ENCODE measurements around the gene RNU1-1.
"Not testable (repeated sequence)": the region's sequence is repeated elsewhere in the genome, so short reads cannot be mapped to it uniquely, and the experiment has no call there.

The RNU1-1 gene

DNA sequence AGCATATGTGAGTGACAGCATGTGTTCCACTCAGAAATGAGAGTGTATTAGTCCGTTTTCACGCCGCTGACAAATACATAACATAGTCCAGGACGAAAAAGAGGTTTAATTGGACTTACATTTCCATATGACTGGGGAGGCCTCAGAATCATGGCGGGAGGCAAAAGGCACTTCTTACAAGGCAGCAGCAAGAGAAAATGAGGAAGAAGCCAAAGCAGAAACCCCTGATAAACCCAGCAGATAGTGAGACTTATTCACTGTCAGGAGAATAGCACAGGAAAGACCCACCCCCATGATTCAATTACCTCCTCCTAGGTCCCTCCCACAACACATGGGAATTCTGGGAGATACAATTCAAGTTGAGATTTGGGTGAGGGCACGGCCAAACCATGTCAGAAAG is 23.4 kb upstream of the RNU1-1 start:
- not testable (repeated sequence) for H3K9me3 ChIP-seq (ENCODE audit: insufficient read depth, low read depth, low read length); H3K4me1 ChIP-seq (ENCODE audit: insufficient read depth, low read length); H3K4me3 ChIP-seq (ENCODE audit: low read length); H3K9ac ChIP-seq (ENCODE audit: low read depth, low read length); H3K36me3 ChIP-seq (ENCODE audit: insufficient read depth, low read length); H3K27ac ChIP-seq (ENCODE audit: low read depth, low read length)
- WGBS = 59% methylated on average over 4 of the region's 6 CpGs
- peaks cover 19% of the 10 kb centered on the region for H3K27me3 ChIP-seq (ENCODE audit: insufficient read depth, low read length)

- H3K27me3 ChIP-seq (ENCODE audit: insufficient read depth, low read length) = peaks cover 19% of the 10 kb centered on the region
- H3K9ac ChIP-seq (ENCODE audit: low read depth, low read length); H3K36me3 ChIP-seq (ENCODE audit: insufficient read depth, low read length); H3K27ac ChIP-seq (ENCODE audit: low read depth, low read length); H3K4me1 ChIP-seq (ENCODE audit: insufficient read depth, low read length); H3K9me3 ChIP-seq (ENCODE audit: insufficient read depth, low read depth, low read length); H3K4me3 ChIP-seq (ENCODE audit: low read length): not testable (repeated sequence)
- WGBS = 87% methylated on average over 15 of the region's 15 CpGs
Measured at GRCh38 chr1:16536796-16537195, 22.7 kb upstream of the RNU1-1 start.

GRCh38 chr1:16535898-16536297 is 21.8 kb upstream of the RNU1-1 start:
- Histone ChIP-seq H3K4me3 (ENCODE audit: low read length) (peak overlapping the region; percentile 64), H3K27me3 (ENCODE audit: insufficient read depth, low read length) (peaks cover 23% of the 10 kb centered on the region)
- H3K27ac ChIP-seq (ENCODE audit: low read depth, low read length); H3K9ac ChIP-seq (ENCODE audit: low read depth, low read length); H3K36me3 ChIP-seq (ENCODE audit: insufficient read depth, low read length); H3K9me3 ChIP-seq (ENCODE audit: insufficient read depth, low read depth, low read length); H3K4me1 ChIP-seq (ENCODE audit: insufficient read depth, low read length): not testable (repeated sequence)
- WGBS = 15% methylated on average over 17 of the region's 22 CpGs

- peak overlapping the region; percentile 64 for H3K4me3 ChIP-seq (ENCODE audit: low read length)
- WGBS = under 1% methylated on average over 30 of the region's 34 CpGs
- H3K9ac ChIP-seq (ENCODE audit: low read depth, low read length) = not testable (repeated sequence)
Measured at GRCh38 chr1:16535487-16535886, 21.4 kb upstream of the RNU1-1 start.

GRCh38 chr1:16534829-16535456 is 20.9 kb upstream of the RNU1-1 start:
- H3K9me3 ChIP-seq (ENCODE audit: insufficient read depth, low read depth, low read length); H3K27ac ChIP-seq (ENCODE audit: low read depth, low read length); H3K9ac ChIP-seq (ENCODE audit: low read depth, low read length); H3K36me3 ChIP-seq (ENCODE audit: insufficient read depth, low read length); H3K4me1 ChIP-seq (ENCODE audit: insufficient read depth, low read length): not testable (repeated sequence)
- WGBS = under 1% methylated on average over 30 of the region's 43 CpGs
- Histone ChIP-seq H3K27me3 (ENCODE audit: insufficient read depth, low read length) (peaks cover 23% of the 10 kb centered on the region), H3K4me3 (ENCODE audit: low read length) (peak overlapping the region; percentile 64)

More at GRCh38 chr1:16535487-16535886, 21.4 kb upstream of the RNU1-1 start:
- H3K36me3 ChIP-seq (ENCODE audit: insufficient read depth, low read length); H3K9me3 ChIP-seq (ENCODE audit: insufficient read depth, low read depth, low read length); H3K4me1 ChIP-seq (ENCODE audit: insufficient read depth, low read length); H3K27ac ChIP-seq (ENCODE audit: low read depth, low read length): not testable (repeated sequence)
- peaks cover 23% of the 10 kb centered on the region for H3K27me3 ChIP-seq (ENCODE audit: insufficient read depth, low read length)

DNA sequence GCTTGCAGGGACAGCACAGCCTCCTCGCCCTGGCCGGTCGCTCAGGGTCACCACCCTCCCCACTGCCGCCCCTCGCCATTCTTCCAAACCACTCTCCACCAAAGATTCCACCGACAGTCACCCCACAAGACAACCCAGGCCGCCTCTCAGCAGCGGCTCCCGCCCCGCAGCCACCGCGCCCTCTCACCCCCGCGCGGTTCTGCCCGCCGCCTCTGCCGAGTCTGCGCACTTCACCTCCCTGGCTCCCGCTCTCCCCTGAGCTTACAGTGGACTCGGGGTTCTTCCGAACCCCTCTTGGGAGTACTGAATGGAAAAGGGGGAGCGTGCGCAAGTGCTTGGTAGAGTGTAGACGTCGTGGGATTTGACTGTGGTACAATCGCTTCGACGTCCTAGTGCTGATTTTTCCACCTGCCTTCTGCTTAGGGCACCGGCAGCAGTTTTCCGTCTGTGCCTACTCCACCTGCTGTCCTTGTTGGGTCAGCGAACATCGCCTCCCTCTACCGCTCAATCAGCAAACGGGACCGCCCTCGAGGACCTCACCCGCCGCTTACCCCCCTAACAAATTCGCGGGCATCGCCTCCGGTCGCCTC is 20.2 kb upstream of the RNU1-1 start:
- H3K36me3 ChIP-seq (ENCODE audit: insufficient read depth, low read length); H3K9me3 ChIP-seq (ENCODE audit: insufficient read depth, low read depth, low read length); H3K9ac ChIP-seq (ENCODE audit: low read depth, low read length); H3K4me1 ChIP-seq (ENCODE audit: insufficient read depth, low read length); H3K27ac ChIP-seq (ENCODE audit: low read depth, low read length): not testable (repeated sequence)
- WGBS = under 1% methylated on average over 23 of the region's 44 CpGs
- H3K27me3 ChIP-seq (ENCODE audit: insufficient read depth, low read length) = peaks cover 23% of the 10 kb centered on the region
- H3K4me3 ChIP-seq (ENCODE audit: low read length) = peak overlapping the region; percentile 64

GRCh38 chr1:16532235-16532991 is 18.3 kb upstream of the RNU1-1 start:
- not testable (repeated sequence) for H3K36me3 ChIP-seq (ENCODE audit: insufficient read depth, low read length); H3K27ac ChIP-seq (ENCODE audit: low read depth, low read length); H3K4me1 ChIP-seq (ENCODE audit: insufficient read depth, low read length); H3K9me3 ChIP-seq (ENCODE audit: insufficient read depth, low read depth, low read length); H3K9ac ChIP-seq (ENCODE audit: low read depth, low read length)
- Histone ChIP-seq H3K4me3 (ENCODE audit: low read length) (peak overlapping the region; percentile 47), H3K27me3 (ENCODE audit: insufficient read depth, low read length) (peaks cover 23% of the 10 kb centered on the region)
- 21% methylated on average over 25 of the region's 32 CpGs for WGBS

DNA sequence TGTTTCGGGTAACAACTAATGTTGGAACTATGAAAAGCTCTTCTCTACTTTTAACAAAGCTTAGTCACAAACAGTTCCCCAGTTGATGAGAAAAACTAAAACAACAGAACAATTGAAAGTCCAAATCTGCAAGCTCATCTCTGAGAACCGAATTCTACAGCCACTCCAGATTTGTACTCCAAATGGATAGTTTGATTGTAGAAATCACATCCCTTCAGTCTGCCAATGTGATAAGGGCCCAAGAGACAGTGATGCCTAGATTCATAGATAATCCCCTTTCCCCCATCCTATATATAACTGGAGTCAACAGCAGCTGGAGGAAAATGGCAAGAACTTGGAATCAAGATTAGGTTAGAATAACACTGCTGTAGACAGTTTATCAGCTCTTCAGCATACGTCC is 14.3 kb upstream of the RNU1-1 start:
- not testable (repeated sequence) for H3K4me1 ChIP-seq (ENCODE audit: insufficient read depth, low read length); H3K27ac ChIP-seq (ENCODE audit: low read depth, low read length); H3K4me3 ChIP-seq (ENCODE audit: low read length); H3K9me3 ChIP-seq (ENCODE audit: insufficient read depth, low read depth, low read length); H3K9ac ChIP-seq (ENCODE audit: low read depth, low read length); H3K27me3 ChIP-seq (ENCODE audit: insufficient read depth, low read length); H3K36me3 ChIP-seq (ENCODE audit: insufficient read depth, low read length)
- 86% methylated on average over 2 of the region's 3 CpGs for WGBS

GRCh38 chr1:16525769-16526168 is 11.7 kb upstream of the RNU1-1 start:
- not testable (repeated sequence) for H3K4me3 ChIP-seq (ENCODE audit: low read length); H3K4me1 ChIP-seq (ENCODE audit: insufficient read depth, low read length); H3K27me3 ChIP-seq (ENCODE audit: insufficient read depth, low read length); H3K9me3 ChIP-seq (ENCODE audit: insufficient read depth, low read depth, low read length); H3K27ac ChIP-seq (ENCODE audit: low read depth, low read length); H3K9ac ChIP-seq (ENCODE audit: low read depth, low read length); H3K36me3 ChIP-seq (ENCODE audit: insufficient read depth, low read length)

DNA sequence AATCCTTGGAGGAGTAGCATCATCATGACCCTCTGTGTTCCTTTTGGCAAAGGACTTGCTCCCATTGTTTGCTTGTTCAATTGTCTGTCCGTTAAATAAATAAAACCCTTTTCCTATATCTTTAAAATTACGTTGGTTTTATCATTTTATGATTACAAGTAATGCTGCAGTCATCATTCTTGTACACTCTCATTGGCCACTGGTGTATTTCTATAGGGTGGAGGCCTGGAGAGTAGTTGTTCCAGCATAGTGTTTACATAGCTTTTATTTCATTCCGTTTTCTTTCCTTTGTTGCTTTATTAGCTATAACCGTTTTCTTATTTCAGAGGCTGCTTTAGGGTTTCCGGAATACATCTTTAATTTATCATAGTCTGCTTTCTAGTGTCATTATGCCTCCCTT is 7.6 kb upstream of the RNU1-1 start:
- H3K9ac ChIP-seq (ENCODE audit: low read depth, low read length); H3K9me3 ChIP-seq (ENCODE audit: insufficient read depth, low read depth, low read length); H3K27me3 ChIP-seq (ENCODE audit: insufficient read depth, low read length); H3K36me3 ChIP-seq (ENCODE audit: insufficient read depth, low read length); H3K27ac ChIP-seq (ENCODE audit: low read depth, low read length); H3K4me1 ChIP-seq (ENCODE audit: insufficient read depth, low read length): not testable (repeated sequence)
- WGBS = 85% methylated on average over 4 of the region's 5 CpGs
- peak overlapping the region; percentile 52 for H3K4me3 ChIP-seq (ENCODE audit: low read length)

GRCh38 chr1:16521288-16521583 is 7.2 kb upstream of the RNU1-1 start:
- no peak overlapping the region for H3K27ac ChIP-seq (ENCODE audit: low read depth, low read length)
- H3K36me3 ChIP-seq (ENCODE audit: insufficient read depth, low read length) = no peaks in the 10 kb centered on the region
- 64% methylated on average over 12 of the region's 12 CpGs for WGBS
- peak overlapping the region; percentile 52 for H3K4me3 ChIP-seq (ENCODE audit: low read length)
- peak overlapping the region; percentile 68; the same call in 1 of the 2 replicates for H3K9ac ChIP-seq (ENCODE audit: low read depth, low read length)
- peaks cover 9% of the 10 kb centered on the region; the same call in 1 of the 2 replicates for H3K27me3 ChIP-seq (ENCODE audit: insufficient read depth, low read length)
- H3K9me3 ChIP-seq (ENCODE audit: insufficient read depth, low read depth, low read length) = no peaks in the 10 kb centered on the region
- H3K4me1 ChIP-seq (ENCODE audit: insufficient read depth, low read length) = no peaks in the 10 kb centered on the region
